ENCODE data around the gene STK26.
"Not testable (repeated sequence)": the region's sequence is repeated elsewhere in the genome, so short reads cannot be mapped to it uniquely, and the experiment has no call there.

Gene STK26

GRCh38 chrX:132040066-132040465, 17.0 kb downstream of the STK26 start:
- DNase-seq = no peak

GRCh38 chrX:132041015-132041414, 17.9 kb downstream of the STK26 start:
- DNase-seq = no peak

GRCh38 chrX:132043977-132044376, 20.9 kb downstream of the STK26 start:
- DNase-seq = no peak

- no peak for DNase-seq
These were observed 21.9 kb downstream of the STK26 start for GRCh38 chrX:132044953-132045352.

- DNase-seq = no peak
These were observed 22.4 kb downstream of the STK26 start for GRCh38 chrX:132045456-132045855.

- no peak for DNase-seq
These were observed 23.4 kb downstream of the STK26 start for GRCh38 chrX:132046533-132046932.

- DNase-seq = not testable (repeated sequence)
These were observed 28.7 kb downstream of the STK26 start for GRCh38 chrX:132051778-132052177.

GRCh38 chrX:132058050-132058449, 34.9 kb downstream of the STK26 start:
- no peak for DNase-seq

- no peak for DNase-seq
These were observed 35.9 kb downstream of the STK26 start for GRCh38 chrX:132058975-132059374.

GRCh38 chrX:132059973-132060540, 37.0 kb downstream of the STK26 start:
- DNase-seq = no peak

GRCh38 chrX:132063334-132063733, 40.2 kb downstream of the STK26 start:
- DNase-seq = no peak

GRCh38 chrX:132063862-132064261, 40.8 kb downstream of the STK26 start:
- DNase-seq = no peak

GRCh38 chrX:132068405-132068804, 45.3 kb downstream of the STK26 start:
- DNase-seq = no peak

GRCh38 chrX:132071254-132071653, 48.2 kb downstream of the STK26 start:
- DNase-seq = no peak

GRCh38 chrX:132077414-132077813, 54.3 kb downstream of the STK26 start:
- no peak for DNase-seq

- no peak for DNase-seq
These were observed 54.8 kb downstream of the STK26 start for GRCh38 chrX:132077912-132078311.

- DNase-seq = no peak
These were observed 62.7 kb downstream of the STK26 start for GRCh38 chrX:132085786-132086185.

- DNase-seq = no peak
These were observed 63.6 kb downstream of the STK26 start for GRCh38 chrX:132086672-132087071.

- DNase-seq = no peak
These were observed 65.8 kb downstream of the STK26 start for GRCh38 chrX:132088864-132089263.

- DNase-seq = no peak
These were observed 67.5 kb downstream of the STK26 start for GRCh38 chrX:132090403-132091159.

- DNase-seq = peak; percentile 67
These were observed 69.5 kb downstream of the STK26 start for GRCh38 chrX:132092439-132093065.

GRCh38 chrX:132093239-132093860, 70.2 kb downstream of the STK26 start:
- DNase-seq = no peak

GRCh38 chrX:132094164-132094563, 71.1 kb downstream of the STK26 start:
- DNase-seq = no peak

GRCh38 chrX:132098704-132099103, 75.6 kb downstream of the STK26 start:
- not testable (repeated sequence) for DNase-seq
